DND-41 (cell line): Measurements from ENCODE around the gene MBP.
"Not testable (repeated sequence)": the region's sequence is repeated elsewhere in the genome, so short reads cannot be mapped to it uniquely, and the experiment has no call there.

Experiments
- ATAC-seq: fragments of 200-7000 bp; cut with Tn5 transposase; 3 replicates; pipeline ENCODE4 v1.9.1; 2021; ENCODE audit warnings: low read depth; ENCODE audit not compliant: insufficient read depth
- DNase-seq: peaks from one replicate; pipeline ENCODE4 v3.0.0-alpha.2; 2020
- H2AFZ ChIP-seq: 2 replicates; pipeline ENCODE4 v1.6.0; 2012; ENCODE audit warnings: low read depth, low read length
- H3K27ac ChIP-seq: 2 replicates; pipeline ENCODE4 v1.5.1; 2012; ENCODE audit warnings: low read length, inconsistent platforms
- H3K27me3 ChIP-seq: fragments of 200-600 bp; sonication (generic); 2 replicates; pipeline ENCODE4 v1.6.0; 2012; ENCODE audit warnings: low read length, mild to moderate bottlenecking, inconsistent platforms; ENCODE audit not compliant: insufficient read depth, poor library complexity
- H3K36me3 ChIP-seq: 2 replicates; pipeline ENCODE4 v1.5.1; 2012; ENCODE audit warnings: low read length, inconsistent platforms; ENCODE audit not compliant: insufficient read depth
- H3K4me1 ChIP-seq: 2 replicates; pipeline ENCODE4 v1.5.1; 2012; ENCODE audit warnings: mild to moderate bottlenecking, low read length; ENCODE audit not compliant: insufficient read depth
- H3K4me2 ChIP-seq: 2 replicates; pipeline ENCODE4 v1.6.0; 2012; ENCODE audit warnings: mild to moderate bottlenecking, moderate library complexity, low read length, inconsistent platforms; ENCODE audit not compliant: insufficient read depth
- H3K4me3 ChIP-seq, 2 experiments: fragments of 200-600 bp in 1 of 2; shearing (Covaris generic) in 1 of 2; 2 replicates each; pipeline ENCODE4 v1.5.1; 2012 to 2016; ENCODE audit warnings: inconsistent platforms in 2 of 2, low read length in 2 of 2, mild to moderate bottlenecking in 2 of 2, low read depth in 1 of 2, moderate library complexity in 1 of 2
- H3K79me2 ChIP-seq: 2 replicates; pipeline ENCODE4 v1.6.0; 2012; ENCODE audit warnings: low read length, inconsistent platforms; ENCODE audit not compliant: insufficient read depth
- H3K9ac ChIP-seq: 2 replicates; pipeline ENCODE4 v1.6.0; 2012; ENCODE audit warnings: low read depth, mild to moderate bottlenecking, inconsistent platforms, low read length, moderate library complexity
- H3K9me3 ChIP-seq: 2 replicates; pipeline ENCODE4 v1.5.1; 2012; ENCODE audit warnings: low read length, moderate library complexity, mild to moderate bottlenecking, inconsistent platforms; ENCODE audit not compliant: insufficient read depth, severe bottlenecking
- H4K20me1 ChIP-seq: 2 replicates; pipeline ENCODE4 v1.6.0; 2012; ENCODE audit warnings: low read length; ENCODE audit not compliant: insufficient read depth
- EZH2 ChIP-seq: IDR thresholded peaks from 3 replicates; pipeline ENCODE4 v1.6.1; 2012; ENCODE audit warnings: borderline replicate concordance, low read depth, mild to moderate bottlenecking, moderate library complexity, low read length, inconsistent platforms; ENCODE audit not compliant: severe bottlenecking
- TF ChIP-seq, protein P1 (sequence below): IDR thresholded peaks from 2 replicates; pipeline ENCODE4 v1.5.1; 2012; ENCODE audit warnings: borderline replicate concordance, low read length, moderate library complexity, mild to moderate bottlenecking; ENCODE audit not compliant: poor library complexity, severe bottlenecking; ENCODE audit errors: extremely low read depth

The MBP gene

DNA sequence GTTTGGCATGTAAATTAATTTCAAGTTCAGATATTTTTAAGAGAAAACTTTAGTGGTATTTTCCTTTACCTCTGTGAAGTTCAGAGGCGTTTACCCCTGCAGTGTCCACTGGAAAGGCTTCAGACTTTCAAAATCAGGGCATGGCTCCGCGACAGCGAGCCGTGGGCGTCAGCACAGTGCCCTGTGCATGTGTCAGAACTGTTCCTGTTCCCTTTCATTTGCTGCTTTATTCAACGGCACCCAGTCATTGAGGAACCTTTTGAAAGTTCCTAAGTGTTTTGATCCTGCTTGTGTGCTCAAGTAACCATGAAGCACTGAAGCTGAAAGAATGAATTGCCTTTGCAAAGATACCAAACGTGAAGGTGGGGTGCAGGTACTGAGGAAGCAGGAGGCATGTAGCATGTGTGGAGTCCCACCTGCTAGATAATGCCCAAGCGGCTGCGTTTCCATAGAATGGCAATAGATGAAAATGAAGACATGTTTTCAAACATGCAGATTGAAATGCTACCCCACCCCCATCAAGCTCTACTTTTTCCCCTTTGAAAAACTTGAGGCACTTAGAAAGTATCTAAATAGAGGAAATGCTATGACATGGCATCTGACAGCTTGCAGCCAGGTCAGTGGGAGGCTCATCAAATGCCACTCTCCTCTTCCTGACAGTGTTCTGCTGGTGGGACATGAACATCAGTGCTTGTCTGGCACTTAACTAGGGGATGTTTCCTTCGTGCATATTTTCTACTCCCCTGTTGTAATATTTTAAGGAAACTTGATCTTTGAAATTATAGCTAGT lies 161.6 kb downstream of the MBP start:
- Histone ChIP-seq H3K4me2 (no peak overlapping the region), H3K4me3 (no peak overlapping the region), H4K20me1 (no peaks in the 10 kb centered on the region), H3K9ac (no peak overlapping the region), H3K4me1 (no peaks in the 10 kb centered on the region), H3K36me3 (peaks cover 57% of the 10 kb centered on the region), H3K27ac (no peak overlapping the region), H3K27me3 (no peaks in the 10 kb centered on the region), H3K79me2 (peaks cover 9% of the 10 kb centered on the region), H2AFZ (no peak overlapping the region), H3K9me3 (no peaks in the 10 kb centered on the region)
- TF ChIP-seq, protein P1, sequence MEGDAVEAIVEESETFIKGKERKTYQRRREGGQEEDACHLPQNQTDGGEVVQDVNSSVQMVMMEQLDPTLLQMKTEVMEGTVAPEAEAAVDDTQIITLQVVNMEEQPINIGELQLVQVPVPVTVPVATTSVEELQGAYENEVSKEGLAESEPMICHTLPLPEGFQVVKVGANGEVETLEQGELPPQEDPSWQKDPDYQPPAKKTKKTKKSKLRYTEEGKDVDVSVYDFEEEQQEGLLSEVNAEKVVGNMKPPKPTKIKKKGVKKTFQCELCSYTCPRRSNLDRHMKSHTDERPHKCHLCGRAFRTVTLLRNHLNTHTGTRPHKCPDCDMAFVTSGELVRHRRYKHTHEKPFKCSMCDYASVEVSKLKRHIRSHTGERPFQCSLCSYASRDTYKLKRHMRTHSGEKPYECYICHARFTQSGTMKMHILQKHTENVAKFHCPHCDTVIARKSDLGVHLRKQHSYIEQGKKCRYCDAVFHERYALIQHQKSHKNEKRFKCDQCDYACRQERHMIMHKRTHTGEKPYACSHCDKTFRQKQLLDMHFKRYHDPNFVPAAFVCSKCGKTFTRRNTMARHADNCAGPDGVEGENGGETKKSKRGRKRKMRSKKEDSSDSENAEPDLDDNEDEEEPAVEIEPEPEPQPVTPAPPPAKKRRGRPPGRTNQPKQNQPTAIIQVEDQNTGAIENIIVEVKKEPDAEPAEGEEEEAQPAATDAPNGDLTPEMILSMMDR: no peak
- DNase-seq (no peak), ATAC-seq (no peak)

DNA sequence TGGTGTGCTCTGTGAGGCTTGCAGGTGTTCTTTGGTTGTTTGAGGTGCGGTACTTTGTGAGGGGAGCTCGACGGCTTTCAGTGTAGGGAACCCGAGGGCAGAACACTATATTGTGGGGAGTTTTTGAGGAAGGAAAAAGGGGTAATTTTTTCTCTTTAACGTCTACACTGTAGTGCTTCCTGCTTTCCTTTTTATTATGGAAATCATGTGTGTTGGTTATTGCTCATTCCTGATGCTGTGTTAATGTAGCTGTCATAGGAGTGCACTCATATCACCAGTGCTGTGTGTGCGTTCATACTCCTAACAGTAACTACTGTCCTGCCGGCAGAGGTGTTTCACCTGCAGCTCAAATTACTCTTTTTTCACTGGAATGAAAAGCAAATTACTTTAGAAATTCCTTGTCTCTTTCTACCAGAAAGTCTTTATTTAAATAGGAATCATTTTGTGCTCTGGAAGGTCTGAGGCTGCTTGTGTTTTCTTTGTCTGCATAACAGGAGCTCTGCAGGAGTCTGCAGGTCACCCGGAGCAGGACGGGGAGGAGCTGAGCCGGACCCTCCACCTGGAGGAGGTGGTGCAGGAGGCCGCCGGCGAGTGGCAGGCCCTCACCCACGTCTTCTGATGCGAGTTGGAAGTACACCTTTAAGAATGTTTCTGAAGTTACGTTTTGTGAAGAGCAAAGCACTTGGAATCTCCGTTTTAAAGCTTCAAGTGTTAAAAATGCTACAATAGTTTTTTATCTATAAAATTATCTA lies 164.7 kb downstream of the MBP start:
- H3K4me2 ChIP-seq: no peak overlapping the region

DNA sequence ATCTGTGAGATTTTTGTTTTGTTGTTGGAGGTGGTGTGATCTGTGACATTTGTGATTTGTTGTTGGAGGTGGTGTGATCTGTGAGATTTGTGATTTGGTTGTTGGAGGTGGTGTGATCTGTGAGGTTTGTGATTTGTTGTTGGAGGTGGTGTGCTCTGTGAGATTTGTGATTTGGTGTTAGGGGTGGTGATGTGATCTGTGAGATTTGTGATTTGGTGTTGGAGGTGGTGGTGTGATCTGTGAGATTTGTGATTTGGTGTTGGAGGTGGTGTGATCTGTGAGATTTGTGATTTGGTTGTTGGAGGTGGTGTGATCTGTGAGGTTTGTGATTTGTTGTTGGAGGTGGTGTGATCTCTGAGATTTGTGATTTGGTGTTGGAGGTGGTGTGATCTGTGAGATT lies 165.3 kb downstream of the MBP start:
- ATAC-seq, H3K9me3 ChIP-seq, H3K27me3 ChIP-seq, H2AFZ ChIP-seq, DNase-seq, H3K4me2 ChIP-seq, H4K20me1 ChIP-seq, H3K4me3 ChIP-seq, H3K4me1 ChIP-seq, H3K9ac ChIP-seq, H3K27ac ChIP-seq: not testable (repeated sequence)
- Histone ChIP-seq H3K36me3 (peaks cover 61% of the 10 kb centered on the region), H3K79me2 (peaks cover 22% of the 10 kb centered on the region)

More for the DNA sequence above, 164.7 kb downstream of the MBP start:
- Histone ChIP-seq H4K20me1 (no peaks in the 10 kb centered on the region), H3K27me3 (no peaks in the 10 kb centered on the region), H3K4me3 (no peak overlapping the region), H3K27ac (no peak overlapping the region), H3K79me2 (peaks cover 21% of the 10 kb centered on the region), H3K9ac (no peak overlapping the region), H3K36me3 (peaks cover 59% of the 10 kb centered on the region), H2AFZ (no peak overlapping the region), H3K4me1 (no peaks in the 10 kb centered on the region), H3K9me3 (no peaks in the 10 kb centered on the region)
- no peak for DNase-seq
- no peak for ATAC-seq
- no peak for TF ChIP-seq EZH2
- TF ChIP-seq, protein P1: no peak

DNA sequence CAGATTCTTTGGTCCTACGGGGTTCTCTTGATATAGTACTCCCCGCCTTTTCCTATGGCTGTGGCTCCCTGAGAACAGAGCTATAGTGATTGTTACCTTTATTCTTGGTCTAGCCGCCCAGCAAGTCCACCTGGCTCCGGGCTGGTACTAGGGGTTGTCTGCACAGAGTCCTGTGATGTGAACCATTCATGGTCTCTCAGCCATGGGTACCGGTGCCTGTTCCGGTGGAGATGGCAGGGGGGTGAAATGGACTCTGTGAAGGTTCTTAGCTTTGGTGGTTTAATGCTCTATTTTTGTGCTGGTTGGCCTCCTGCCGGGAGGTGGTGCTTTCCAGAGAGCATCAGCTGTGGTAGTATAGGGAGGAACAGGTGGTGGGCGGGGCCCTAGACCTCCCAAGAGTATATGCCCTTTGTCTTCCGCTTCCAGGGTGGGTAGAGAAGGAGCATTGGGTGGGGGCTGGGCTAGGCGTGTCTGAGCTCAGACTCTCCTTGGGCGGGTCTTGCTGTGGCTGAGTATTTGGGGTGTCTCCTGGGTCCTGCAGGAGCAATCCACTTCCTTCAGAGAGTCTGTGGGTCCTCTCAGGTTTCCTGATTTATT lies 166.9 kb downstream of the MBP start:
- H3K4me3 ChIP-seq, H3K4me1 ChIP-seq, H4K20me1 ChIP-seq, H3K27ac ChIP-seq, H3K4me2 ChIP-seq, DNase-seq, H3K27me3 ChIP-seq, H2AFZ ChIP-seq, ATAC-seq, H3K9me3 ChIP-seq, H3K9ac ChIP-seq: not testable (repeated sequence)
- Histone ChIP-seq H3K79me2 (peaks cover 22% of the 10 kb centered on the region), H3K36me3 (peaks cover 56% of the 10 kb centered on the region)
